GM21528 (cell line): ENCODE results near the gene FUS.
"Not testable (repeated sequence)": the region's sequence is repeated elsewhere in the genome, so short reads cannot be mapped to it uniquely, and the experiment has no call there.

Experiments
- ATAC-seq: cut with Tn5 transposase; IDR thresholded peaks from one replicate; pipeline ENCODE4 v1.9.1; 2021; ENCODE audit warnings: mild to moderate bottlenecking, moderate library complexity; ENCODE audit not compliant: unreplicated experiment, low FRiP score

FUS gene

DNA sequence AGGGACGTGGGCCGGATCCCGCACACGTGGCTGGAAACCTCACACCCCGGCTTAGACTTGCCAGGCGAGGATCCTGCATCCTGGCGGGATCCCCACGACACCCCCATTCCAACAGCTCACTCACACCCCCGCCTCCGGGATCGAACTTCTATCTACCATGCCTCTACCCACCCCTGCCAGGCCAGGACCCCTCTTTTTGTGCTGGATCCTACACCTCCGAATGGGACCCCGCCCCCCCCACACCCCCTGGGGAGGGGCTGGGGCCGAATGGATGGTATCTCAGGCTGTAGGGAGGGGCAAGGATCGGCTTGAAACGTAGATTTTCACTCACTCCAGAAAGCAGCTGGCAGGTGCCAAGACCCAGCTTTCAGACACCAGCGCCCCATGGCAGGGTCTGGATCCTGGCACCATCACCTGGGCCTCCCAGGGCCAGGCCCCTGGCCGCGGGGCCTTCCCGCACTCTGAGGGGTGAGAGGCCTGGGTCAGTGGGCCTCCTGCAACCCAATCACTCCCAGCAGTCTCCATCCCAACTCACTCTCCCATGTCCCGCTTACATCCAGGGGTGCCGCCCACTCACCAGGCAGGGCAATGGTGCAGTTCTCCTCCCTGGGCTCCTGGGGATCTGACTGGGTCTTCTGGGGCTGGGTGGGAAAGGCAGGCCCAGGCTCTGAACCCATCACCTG lies 36.8 kb upstream of the FUS start:
- no peak for ATAC-seq

- no peak for ATAC-seq
Measured at GRCh38 chr16:31143694-31144148, 36.2 kb upstream of the FUS start.

- ATAC-seq = not testable (repeated sequence)
Measured at GRCh38 chr16:31144418-31144817, 35.5 kb upstream of the FUS start.

DNA sequence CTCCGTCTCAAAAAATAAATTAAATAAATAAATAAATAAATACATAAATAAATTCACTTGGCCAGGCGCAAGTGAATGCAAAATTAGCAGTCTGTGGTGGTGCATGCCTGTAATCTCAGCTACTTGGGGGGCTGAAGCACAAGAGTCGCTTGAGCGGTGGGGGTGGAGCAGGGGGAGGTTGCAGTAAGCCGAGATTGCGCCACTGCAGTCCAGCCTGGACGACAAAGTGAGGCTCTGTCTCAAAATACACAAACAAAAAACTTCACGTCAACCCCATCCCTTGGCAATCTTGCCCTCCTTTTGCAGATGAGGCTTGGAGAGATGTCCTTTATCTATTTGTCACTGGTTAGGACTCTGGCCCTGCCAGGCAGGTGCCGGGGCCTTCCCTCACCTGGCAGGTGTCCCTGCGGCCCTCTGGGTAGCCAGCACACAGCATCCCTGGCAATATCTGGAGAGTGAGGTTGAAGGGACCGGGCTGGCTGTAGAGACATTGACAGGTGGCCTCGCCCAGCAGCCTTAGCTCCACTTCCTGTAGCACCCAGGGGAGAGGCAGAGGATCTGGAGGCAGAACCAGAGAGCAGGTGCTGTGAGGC lies 34.4 kb upstream of the FUS start:
- ATAC-seq = no peak

GRCh38 chr16:31147574-31147973 lies 32.4 kb upstream of the FUS start:
- no peak for ATAC-seq

DNA sequence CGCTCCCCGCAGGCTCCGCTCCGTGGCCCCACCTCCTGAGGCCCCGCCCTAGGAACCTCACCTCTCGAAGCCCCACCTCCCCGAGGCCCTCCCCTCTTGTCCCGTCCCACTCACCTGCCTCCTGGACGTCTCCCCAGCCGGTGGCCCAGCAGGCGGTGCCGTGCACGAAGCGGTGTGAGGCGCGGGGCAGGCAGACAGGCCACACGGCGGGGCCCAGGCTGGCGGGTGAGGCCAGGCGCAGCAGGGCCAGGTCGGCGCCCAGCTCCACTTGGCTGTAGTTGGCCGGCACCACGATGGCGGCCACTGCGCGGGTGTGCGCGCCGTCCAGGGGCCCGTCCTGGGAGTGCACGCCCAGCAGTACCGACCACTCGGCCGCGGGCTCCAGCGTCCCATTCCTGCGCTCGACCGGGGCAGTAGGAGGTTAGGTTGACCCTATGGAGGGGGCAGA lies 31.6 kb upstream of the FUS start:
- no peak for ATAC-seq

- ATAC-seq = no peak
Measured at GRCh38 chr16:31148896-31149295, 31.0 kb upstream of the FUS start.

- no peak for ATAC-seq
Measured at GRCh38 chr16:31149332-31149731, 30.6 kb upstream of the FUS start.

DNA sequence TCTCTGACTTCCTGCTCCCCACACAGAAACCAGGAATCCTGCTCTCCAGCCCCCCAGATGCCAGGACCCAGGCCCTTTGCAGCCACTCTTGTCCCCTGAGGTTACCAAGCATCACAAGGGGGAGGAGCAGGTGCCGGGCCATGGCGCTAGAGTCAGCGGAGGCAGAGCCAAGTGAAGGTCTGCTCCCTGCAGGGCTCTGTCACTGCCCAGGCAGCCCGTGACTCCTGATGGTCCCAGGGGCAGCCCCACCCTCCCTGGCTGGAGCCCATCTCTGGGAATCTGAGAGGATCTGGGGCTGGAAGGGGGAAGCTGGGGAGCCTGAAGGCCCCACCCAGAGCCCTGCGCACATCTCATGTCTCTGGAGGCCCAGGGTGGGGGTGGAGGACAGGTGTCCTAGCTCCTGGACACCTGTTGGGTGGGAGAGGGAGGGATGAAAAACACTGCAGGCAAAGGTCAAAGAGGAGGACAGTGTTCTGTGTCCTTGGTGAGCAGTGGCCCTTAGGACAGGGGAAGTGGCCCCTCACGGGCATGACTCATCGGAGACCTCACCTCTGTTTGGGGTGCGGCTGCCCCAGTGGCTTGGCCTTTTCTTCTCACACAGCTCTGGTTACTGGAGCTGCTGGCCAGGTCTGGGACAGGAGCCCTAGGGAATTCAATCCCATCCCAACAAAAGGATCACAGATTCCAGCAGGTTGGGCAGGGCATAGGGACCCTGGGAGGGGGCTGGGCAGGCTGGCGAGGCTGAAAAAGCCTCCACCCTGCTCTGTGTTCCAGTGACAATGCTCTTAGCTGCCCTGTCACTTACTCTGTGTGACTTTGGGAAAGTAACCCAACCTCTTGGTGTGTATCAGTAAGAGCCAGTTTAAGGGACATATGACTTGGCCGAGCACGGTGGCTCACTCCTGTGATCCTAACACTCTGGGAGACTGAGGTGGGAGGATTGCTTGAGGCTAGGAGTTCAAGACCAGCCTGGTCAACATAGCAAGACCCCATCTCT lies 29.7 kb upstream of the FUS start, which contains the start of gene PRSS36:
TSS of gene PRSS36 (minus strand) at position 173 of the 997 bp plus-strand sequence. CDS start at position 142, 31 bp downstream.
- no peak for ATAC-seq

GRCh38 chr16:31150976-31151375 lies 29.0 kb upstream of the FUS start:
- not testable (repeated sequence) for ATAC-seq

GRCh38 chr16:31157136-31157535 lies 22.8 kb upstream of the FUS start:
- no peak for ATAC-seq

GRCh38 chr16:31167315-31167714 lies 12.6 kb upstream of the FUS start:
- ATAC-seq = no peak

- no peak for ATAC-seq
Measured at GRCh38 chr16:31168848-31169247, 11.1 kb upstream of the FUS start.

DNA sequence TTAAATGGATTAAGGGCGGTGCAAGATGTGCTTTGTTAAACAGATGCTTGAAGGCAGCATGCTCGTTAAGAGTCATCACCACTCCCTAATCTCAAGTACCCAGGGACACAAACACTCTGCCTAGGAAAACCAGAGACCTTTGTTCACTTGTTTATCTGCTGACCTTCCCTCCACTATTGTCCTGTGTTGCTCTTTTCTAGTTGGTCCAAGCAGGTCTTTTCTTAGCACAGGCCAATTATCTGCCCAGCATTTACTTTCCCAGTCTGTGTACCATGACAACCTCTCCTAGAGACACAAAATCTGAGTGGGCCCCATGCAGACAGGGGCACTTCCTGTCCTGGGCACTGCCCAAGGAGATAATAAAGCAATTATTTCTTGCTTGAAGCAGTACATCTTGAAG lies 9.9 kb upstream of the FUS start:
- ATAC-seq = not testable (repeated sequence)

DNA sequence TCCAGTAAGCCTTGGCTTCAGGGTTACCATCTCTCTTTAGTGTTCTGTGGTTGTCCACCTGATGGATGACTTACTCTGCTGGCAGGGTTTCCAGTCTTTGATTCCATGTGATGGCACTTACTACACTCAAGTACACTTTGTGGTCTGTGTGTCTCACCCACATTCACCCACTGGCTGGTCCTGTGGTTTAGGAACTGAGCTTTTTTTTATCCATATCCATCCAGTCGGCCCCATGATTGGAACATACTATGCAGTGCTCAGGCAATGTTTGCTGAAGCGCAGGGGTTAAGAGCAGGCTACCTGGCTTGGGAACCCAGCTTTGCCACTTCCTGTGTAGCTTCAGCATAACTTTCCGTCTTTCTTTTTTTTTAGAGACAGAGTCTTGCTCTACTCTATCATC lies 2.8 kb upstream of the FUS start:
- ATAC-seq = no peak

DNA sequence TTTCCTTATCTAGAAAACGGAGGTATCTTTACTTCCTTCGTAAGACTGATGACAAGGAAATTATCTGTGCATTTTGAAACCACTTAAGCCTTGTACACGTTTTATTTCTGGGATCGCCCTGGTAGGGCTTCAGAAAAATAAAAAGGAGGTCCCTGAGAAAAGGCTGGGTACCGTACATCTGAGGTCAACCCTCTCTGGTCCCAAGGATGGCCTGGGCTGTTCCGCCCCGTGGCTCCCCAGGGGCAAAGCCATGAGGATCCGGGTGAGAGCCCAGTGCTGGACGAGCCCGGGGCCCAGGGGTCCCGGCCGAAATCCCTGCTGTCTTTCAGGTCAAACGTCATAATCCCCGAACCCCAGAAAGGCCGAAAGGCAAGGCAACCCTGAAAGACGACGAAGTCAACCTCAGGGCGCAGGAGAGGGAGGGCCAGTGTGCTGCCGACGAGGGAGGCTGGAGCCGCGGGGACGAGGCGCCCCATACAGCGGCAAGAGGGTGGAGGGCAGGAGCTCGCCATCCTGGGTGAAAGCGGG lies 656 bp upstream of the FUS start:
- ATAC-seq = peak; percentile 3

GRCh38 chr16:31181102-31181830 lies 1.3 kb downstream of the FUS start:
- no peak for ATAC-seq

DNA sequence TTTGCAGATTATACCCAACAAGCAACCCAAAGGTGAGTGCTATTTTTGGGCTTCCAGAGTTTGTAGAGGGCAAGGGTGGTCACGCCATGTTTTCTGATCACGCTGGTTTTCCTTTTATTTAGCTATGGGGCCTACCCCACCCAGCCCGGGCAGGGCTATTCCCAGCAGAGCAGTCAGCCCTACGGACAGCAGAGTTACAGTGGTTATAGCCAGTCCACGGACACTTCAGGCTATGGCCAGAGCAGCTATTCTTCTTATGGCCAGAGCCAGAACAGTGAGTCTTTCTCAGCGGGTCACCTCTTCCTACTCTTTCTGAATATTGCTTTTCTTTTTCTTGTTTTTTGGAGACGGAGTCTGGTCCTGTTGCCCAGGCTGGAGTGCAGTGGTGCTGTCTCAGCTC lies 2.5 kb downstream of the FUS start:
- no peak for ATAC-seq

GRCh38 chr16:31183432-31184428 lies 3.8 kb downstream of the FUS start:
- no peak for ATAC-seq
